PFSK-1 (cell line): ENCODE results near the gene BLOC1S4.

Experiments
- FOXP2 ChIP-seq: optimal IDR thresholded peaks from 2 replicates; pipeline ENCODE3; 2011; ENCODE audit warnings: borderline replicate concordance, control low read depth, inconsistent platforms; ENCODE audit not compliant: insufficient read depth; ENCODE audit errors: extremely low read length, extremely low read depth
- POLR2AphosphoS5 ChIP-seq: IDR thresholded peaks from 2 replicates; pipeline ENCODE4 v1.6.1; 2012; ENCODE audit warnings: low read depth, mild to moderate bottlenecking, control low read depth, low read length, moderate library complexity
- SIN3A ChIP-seq: IDR thresholded peaks from 2 replicates; pipeline ENCODE4 v1.6.1; 2012; ENCODE audit warnings: mild to moderate bottlenecking, low read length, moderate library complexity, borderline replicate concordance; ENCODE audit not compliant: insufficient read depth
- TAF1 ChIP-seq: IDR thresholded peaks from 2 replicates; pipeline ENCODE4 v1.6.1; 2012; ENCODE audit warnings: low read length, control low read depth, borderline replicate concordance; ENCODE audit not compliant: insufficient read depth
- TF ChIP-seq, protein P1 (sequence below), 2 experiments: IDR thresholded peaks; 2 replicates each; pipeline versions ENCODE4 v1.6.1 to v1.8.0; 2011 to 2012; ENCODE audit warnings: low read depth in 2 of 2, low read length in 2 of 2, control low read depth in 1 of 2, inconsistent platforms in 1 of 2, mild to moderate bottlenecking in 1 of 2, moderate library complexity in 1 of 2; ENCODE audit not compliant: insufficient read depth in 1 of 2

BLOC1S4 gene

DNA sequence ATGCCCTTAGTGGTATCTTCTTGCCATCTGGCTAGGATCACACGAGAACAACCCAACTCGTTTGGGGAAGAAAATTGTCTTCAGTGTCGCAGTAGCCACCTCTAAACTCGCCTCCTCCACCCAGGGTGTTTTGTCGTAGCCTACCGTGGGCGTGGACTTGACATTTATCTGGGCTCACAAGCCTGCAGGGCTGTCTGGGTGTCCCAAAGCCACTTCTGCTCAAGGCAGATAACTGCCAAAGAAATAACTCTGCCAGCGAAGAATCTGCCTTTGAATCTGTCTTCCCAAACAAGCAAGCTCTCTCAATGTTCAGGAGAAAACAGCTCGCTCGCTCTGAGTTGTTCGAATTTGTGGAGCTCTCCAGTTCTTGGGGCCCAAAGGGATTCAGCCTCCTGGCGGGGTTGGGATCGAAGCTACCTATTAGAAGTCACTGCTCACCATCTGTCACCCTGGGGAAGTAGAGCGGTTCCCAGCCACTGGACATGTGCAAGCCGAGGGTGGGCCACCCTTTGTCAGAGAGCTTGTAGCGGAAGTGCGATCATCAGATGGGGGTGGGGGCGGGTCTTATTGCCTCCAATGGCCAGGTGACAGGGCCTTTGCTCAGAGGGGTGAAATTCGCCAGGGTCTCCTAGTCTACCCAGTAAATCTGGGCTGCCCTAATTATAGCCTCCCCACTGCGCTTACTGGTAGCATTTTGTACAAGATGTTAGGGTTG is 14.8 kb downstream of the BLOC1S4 start:
- TF ChIP-seq SIN3A = no peak

DNA sequence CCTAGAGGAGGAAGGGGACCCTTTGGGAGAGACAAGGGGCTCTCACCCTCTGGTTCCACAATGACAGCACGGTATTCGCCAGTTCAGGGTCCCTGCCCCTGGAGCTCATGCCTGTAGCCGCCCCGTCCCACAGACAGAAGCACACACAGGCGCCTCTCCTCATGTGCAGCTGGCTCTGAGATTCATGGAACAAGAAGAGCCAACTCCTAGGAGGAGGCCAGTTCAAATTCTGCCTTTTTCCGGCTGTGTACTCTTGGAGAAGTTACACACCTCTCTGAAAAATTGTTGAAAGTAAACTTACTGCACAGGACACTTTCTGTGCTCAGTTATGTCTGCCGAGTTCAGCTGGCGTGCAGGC is 15.3 kb downstream of the BLOC1S4 start:
- no peak for TF ChIP-seq FOXP2
- TF ChIP-seq, protein P1, sequence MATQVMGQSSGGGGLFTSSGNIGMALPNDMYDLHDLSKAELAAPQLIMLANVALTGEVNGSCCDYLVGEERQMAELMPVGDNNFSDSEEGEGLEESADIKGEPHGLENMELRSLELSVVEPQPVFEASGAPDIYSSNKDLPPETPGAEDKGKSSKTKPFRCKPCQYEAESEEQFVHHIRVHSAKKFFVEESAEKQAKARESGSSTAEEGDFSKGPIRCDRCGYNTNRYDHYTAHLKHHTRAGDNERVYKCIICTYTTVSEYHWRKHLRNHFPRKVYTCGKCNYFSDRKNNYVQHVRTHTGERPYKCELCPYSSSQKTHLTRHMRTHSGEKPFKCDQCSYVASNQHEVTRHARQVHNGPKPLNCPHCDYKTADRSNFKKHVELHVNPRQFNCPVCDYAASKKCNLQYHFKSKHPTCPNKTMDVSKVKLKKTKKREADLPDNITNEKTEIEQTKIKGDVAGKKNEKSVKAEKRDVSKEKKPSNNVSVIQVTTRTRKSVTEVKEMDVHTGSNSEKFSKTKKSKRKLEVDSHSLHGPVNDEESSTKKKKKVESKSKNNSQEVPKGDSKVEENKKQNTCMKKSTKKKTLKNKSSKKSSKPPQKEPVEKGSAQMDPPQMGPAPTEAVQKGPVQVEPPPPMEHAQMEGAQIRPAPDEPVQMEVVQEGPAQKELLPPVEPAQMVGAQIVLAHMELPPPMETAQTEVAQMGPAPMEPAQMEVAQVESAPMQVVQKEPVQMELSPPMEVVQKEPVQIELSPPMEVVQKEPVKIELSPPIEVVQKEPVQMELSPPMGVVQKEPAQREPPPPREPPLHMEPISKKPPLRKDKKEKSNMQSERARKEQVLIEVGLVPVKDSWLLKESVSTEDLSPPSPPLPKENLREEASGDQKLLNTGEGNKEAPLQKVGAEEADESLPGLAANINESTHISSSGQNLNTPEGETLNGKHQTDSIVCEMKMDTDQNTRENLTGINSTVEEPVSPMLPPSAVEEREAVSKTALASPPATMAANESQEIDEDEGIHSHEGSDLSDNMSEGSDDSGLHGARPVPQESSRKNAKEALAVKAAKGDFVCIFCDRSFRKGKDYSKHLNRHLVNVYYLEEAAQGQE (IDR thresholded peaks at IDR 0.05; ENCODE audit: insufficient read depth in 1 of 2, low read depth in 2 of 2, low read length in 2 of 2) = no peak
- no peak for TF ChIP-seq POLR2AphosphoS5
- TF ChIP-seq TAF1 = no peak
- no peak for TF ChIP-seq SIN3A

DNA sequence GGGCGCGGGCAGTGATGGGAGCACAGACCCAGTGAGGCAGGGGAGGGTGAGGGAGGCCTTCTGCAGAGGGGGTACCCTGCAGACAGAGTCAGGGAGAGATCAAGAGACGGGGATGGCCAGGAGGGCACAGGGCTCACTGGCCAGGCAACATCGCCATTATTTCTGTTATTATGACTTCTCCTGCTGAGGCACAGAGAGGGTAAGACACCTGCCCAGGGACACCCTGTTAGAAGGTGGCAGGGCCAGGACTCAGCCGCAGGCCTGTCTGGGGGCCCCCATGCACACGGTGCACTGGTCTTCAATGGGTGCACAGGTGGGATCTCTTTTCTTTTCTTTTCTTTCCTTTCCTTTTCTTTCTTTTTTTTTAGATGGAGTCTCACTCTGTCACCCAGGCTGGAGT is 15.8 kb downstream of the BLOC1S4 start:
- no peak for TF ChIP-seq POLR2AphosphoS5
- no peak for TF ChIP-seq TAF1
- TF ChIP-seq, protein P1 (IDR thresholded peaks at IDR 0.05; ENCODE audit: insufficient read depth in 1 of 2, low read depth in 2 of 2, low read length in 2 of 2) = no peak
- no peak for TF ChIP-seq SIN3A
- TF ChIP-seq FOXP2 = no peak

DNA sequence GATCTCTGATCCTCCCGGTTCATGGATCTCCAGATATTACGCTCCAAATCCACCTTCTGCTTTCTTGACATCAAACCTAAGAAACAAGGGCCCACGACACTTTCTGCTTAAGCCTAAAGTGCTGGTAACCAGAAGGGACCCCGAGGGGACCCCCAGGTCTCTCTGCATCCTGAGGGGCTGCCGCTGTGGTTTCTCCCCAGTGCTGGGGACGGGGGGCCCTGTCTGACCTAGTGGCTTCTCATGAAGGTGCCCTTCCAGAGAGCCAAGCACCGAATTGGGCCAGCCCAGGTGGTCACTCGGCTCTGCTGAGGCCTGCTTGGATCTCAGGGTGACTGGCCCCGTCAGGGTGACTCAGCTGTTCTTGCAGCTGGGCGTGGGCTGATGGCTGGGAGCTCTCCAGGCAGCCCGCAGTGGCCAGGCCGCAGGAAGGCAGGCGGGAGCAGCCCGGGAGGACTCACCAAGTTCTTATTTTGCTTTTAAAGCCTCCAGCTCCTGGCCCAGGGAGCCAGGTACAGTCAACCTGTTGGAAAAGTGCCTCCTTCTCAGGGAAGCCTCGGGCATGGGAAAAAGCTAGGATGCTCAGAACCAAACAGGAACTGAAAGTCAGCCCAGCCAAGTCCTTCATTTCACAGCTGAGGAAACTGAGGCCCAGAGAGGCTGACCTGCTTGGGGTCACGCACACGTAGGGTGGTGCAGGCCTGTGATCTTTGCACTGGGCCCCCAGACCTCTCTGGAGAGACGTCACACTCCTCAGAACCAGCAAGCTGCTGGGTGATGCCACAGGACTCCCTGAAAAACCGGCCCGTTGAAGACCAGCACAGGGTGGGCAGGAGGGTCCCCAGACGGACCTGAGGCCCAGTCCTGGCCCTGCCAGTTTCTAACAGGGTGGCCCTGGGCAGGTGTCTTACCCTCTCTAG is 16.7 kb downstream of the BLOC1S4 start:
- no peak for TF ChIP-seq TAF1
- no peak for TF ChIP-seq SIN3A
- TF ChIP-seq, protein P1 (IDR thresholded peaks at IDR 0.05; ENCODE audit: insufficient read depth in 1 of 2, low read depth in 2 of 2, low read length in 2 of 2) = no peak
- no peak for TF ChIP-seq FOXP2
- TF ChIP-seq POLR2AphosphoS5 = no peak

DNA sequence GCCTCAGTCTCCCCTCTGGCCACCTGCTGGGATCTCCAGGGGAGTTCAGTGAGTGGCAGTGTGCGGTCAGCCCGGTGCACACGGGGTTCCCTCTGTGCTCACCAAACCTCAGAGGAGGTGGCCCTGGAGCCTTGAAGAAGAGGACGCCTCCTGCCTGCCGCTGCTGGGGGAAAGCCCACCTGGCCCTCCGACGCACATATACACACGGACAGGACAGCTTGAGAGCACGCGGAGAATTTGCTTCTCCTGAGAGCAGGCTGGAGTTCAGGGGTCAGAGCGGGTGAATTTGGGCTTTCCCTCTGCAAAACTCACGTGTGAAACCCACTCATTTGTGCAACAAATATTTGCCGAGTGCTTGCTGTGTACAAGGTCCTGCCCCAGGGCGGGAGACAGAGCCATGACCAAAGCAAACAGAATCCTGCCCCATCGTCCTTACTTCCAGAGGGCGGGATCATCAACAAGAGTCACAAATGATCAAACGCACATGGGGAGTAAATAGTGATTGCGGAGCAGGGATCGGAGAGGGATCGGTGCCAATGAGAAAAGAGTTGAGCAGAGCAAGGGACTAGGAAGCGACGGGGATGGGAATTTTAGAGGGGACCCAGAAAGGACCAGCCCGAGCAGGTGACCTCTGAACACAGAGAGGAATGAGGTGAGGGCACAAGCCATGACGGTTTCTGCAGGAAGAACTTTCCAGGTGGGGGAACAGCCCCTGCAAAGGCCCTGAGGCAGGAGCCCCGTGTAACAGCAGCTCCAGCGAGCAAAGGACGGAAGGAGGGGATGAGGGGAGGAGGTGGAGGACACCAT is 17.6 kb downstream of the BLOC1S4 start:
- TF ChIP-seq, protein P1 (IDR thresholded peaks at IDR 0.05; ENCODE audit: insufficient read depth in 1 of 2, low read depth in 2 of 2, low read length in 2 of 2) = no peak
- TF ChIP-seq SIN3A (no peak), FOXP2 (no peak), TAF1 (no peak), POLR2AphosphoS5 (no peak)
